ENCODE results near the gene MYO18B. TPM values are rescaled to one million over a fixed set of nuclear protein-coding genes. Genes with fewer than 3 reads are reported as not detected.
A peak's percentile ranks its signal among the peaks of the same experiment; 100 is the strongest.

The MYO18B gene
- total RNA-seq, 2 experiments from 2014 or later, result 1.6 to 2.1 TPM

GRCh38 chr22:25890651-25891050 lies 148.7 kb downstream of the MYO18B start:
- Mint-ChIP-seq H3K27ac (no peak overlapping the region), H3K4me1 (no peaks in the 10 kb centered on the region), H3K4me3 (no peak overlapping the region), H3K9me3 (no peaks in the 10 kb centered on the region), H3K27me3 (peaks cover 4% of the 10 kb centered on the region), H3K36me3 (no peaks in the 10 kb centered on the region)
- DNase-seq, result no peak

- DNase-seq, result no peak
- Mint-ChIP-seq H3K27me3 (peaks cover 4% of the 10 kb centered on the region), H3K4me1 (no peaks in the 10 kb centered on the region), H3K9me3 (no peaks in the 10 kb centered on the region), H3K27ac (no peak overlapping the region), H3K36me3 (no peaks in the 10 kb centered on the region), H3K4me3 (no peak overlapping the region)
These were observed 150.7 kb downstream of the MYO18B start for GRCh38 chr22:25892678-25893077.

GRCh38 chr22:25895678-25896077 lies 153.7 kb downstream of the MYO18B start:
- Mint-ChIP-seq H3K4me1 (no peaks in the 10 kb centered on the region), H3K4me3 (no peak overlapping the region), H3K27me3 (peaks cover 10% of the 10 kb centered on the region)

DNA sequence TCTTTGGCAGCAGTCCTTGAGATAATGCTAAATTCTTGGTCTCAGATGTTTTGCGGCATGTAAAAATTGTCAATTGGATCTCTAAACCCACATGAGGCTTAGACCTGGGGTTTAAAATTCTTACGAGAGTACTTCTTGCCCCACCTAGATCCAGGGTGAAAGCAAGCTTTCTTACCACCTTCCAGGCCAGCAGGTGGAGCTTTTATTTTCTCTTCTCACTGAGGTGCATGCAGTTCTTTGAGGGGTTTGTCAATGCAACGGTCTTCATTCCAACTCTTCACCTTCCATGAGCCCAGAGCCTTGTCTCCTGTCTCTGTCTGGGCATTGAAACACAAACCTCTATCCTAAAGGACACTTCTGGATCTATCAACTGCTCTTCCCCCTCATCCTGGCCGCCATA lies 154.1 kb downstream of the MYO18B start:
- no peak overlapping the region for H3K27ac Mint-ChIP-seq
- H3K4me1 Mint-ChIP-seq, result no peaks in the 10 kb centered on the region
- H3K9me3 Mint-ChIP-seq, result no peaks in the 10 kb centered on the region
- peaks cover 10% of the 10 kb centered on the region for H3K27me3 Mint-ChIP-seq
- no peaks in the 10 kb centered on the region for H3K36me3 Mint-ChIP-seq
- DNase-seq, result no peak
- H3K4me3 Mint-ChIP-seq, result no peak overlapping the region

More at GRCh38 chr22:25895678-25896077, 153.7 kb downstream of the MYO18B start:
- no peak for DNase-seq
- Mint-ChIP-seq H3K36me3 (no peaks in the 10 kb centered on the region), H3K9me3 (no peaks in the 10 kb centered on the region), H3K27ac (no peak overlapping the region)

DNA sequence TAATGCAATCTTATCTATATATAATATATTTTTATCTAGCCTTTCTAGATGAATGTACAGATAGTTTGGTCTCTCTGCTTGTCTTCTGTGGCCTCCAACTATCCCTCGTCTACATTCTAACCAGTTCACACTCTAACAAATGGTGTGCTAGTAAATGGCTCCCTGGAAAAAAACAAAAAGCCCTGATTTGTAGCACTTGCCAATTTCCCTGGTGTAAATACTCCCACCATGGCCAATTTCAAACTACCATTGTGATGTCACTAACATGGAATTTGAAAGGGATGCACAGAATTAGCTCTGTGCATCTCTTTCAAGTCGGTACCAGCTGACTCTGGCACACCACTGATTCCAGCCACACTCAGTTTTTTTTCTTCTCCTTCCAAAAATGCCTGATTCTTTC lies 154.6 kb downstream of the MYO18B start:
- no peak overlapping the region for H3K27ac Mint-ChIP-seq
- DNase-seq, result no peak
- H3K4me1 Mint-ChIP-seq, result no peaks in the 10 kb centered on the region
- H3K36me3 Mint-ChIP-seq, result no peaks in the 10 kb centered on the region
- no peak overlapping the region for H3K4me3 Mint-ChIP-seq
- peaks cover 13% of the 10 kb centered on the region for H3K27me3 Mint-ChIP-seq
- no peaks in the 10 kb centered on the region for H3K9me3 Mint-ChIP-seq

- DNase-seq, result no peak
- H3K4me1 Mint-ChIP-seq, result no peaks in the 10 kb centered on the region
- peaks cover 26% of the 10 kb centered on the region for H3K27me3 Mint-ChIP-seq
- H3K36me3 Mint-ChIP-seq, result no peaks in the 10 kb centered on the region
- H3K4me3 Mint-ChIP-seq, result no peak overlapping the region
- no peaks in the 10 kb centered on the region for H3K9me3 Mint-ChIP-seq
- no peak overlapping the region for H3K27ac Mint-ChIP-seq
These were observed 156.8 kb downstream of the MYO18B start for GRCh38 chr22:25898707-25899365.

GRCh38 chr22:25899566-25899965 lies 157.6 kb downstream of the MYO18B start:
- Mint-ChIP-seq H3K27me3 (peaks cover 30% of the 10 kb centered on the region), H3K4me1 (no peaks in the 10 kb centered on the region), H3K27ac (no peak overlapping the region), H3K9me3 (no peaks in the 10 kb centered on the region), H3K4me3 (no peak overlapping the region), H3K36me3 (no peaks in the 10 kb centered on the region)
- DNase-seq, result no peak

DNA sequence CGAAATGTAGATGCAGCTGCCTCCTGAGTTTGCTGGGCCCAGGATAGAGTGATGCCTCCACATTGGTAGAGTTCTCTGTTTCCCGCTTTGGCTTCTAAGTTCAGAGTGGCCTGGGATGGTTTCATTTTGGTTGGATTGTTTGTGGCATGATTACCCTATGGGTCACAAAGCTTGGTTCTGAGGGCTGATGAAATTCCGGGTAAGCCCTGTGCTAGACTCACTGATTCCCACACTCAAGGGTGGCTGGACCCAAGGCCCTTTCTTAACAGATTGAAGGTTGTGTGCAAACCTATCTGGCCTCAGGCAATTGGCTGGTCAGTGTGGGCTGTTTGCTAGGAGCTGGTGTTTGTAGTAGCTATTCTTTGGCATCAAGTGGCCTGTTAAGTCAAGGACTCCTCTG lies 158.4 kb downstream of the MYO18B start:
- peaks cover 30% of the 10 kb centered on the region for H3K27me3 Mint-ChIP-seq
- H3K4me1 Mint-ChIP-seq, result no peaks in the 10 kb centered on the region
- H3K27ac Mint-ChIP-seq, result no peak overlapping the region
- H3K9me3 Mint-ChIP-seq, result no peaks in the 10 kb centered on the region
- DNase-seq, result no peak
- no peak overlapping the region for H3K4me3 Mint-ChIP-seq
- H3K36me3 Mint-ChIP-seq, result no peaks in the 10 kb centered on the region

- no peaks in the 10 kb centered on the region for H3K4me1 Mint-ChIP-seq
- no peak for DNase-seq
- H3K4me3 Mint-ChIP-seq, result no peak overlapping the region
- H3K27ac Mint-ChIP-seq, result no peak overlapping the region
- peaks cover 30% of the 10 kb centered on the region for H3K27me3 Mint-ChIP-seq
- H3K9me3 Mint-ChIP-seq, result no peaks in the 10 kb centered on the region
- no peaks in the 10 kb centered on the region for H3K36me3 Mint-ChIP-seq
These were observed 158.9 kb downstream of the MYO18B start for GRCh38 chr22:25900880-25901279.

- H3K27ac Mint-ChIP-seq, result no peak overlapping the region
- DNase-seq, result no peak
These were observed 160.4 kb downstream of the MYO18B start for GRCh38 chr22:25902402-25902801.

GRCh38 chr22:25903294-25903693 lies 161.3 kb downstream of the MYO18B start:
- Mint-ChIP-seq H3K4me3 (no peak overlapping the region), H3K4me1 (no peaks in the 10 kb centered on the region), H3K36me3 (no peaks in the 10 kb centered on the region), H3K9me3 (peaks cover 1% of the 10 kb centered on the region), H3K27me3 (peaks cover 33% of the 10 kb centered on the region), H3K27ac (no peak overlapping the region)
- peak; percentile 5 for DNase-seq

More at GRCh38 chr22:25902402-25902801, 160.4 kb downstream of the MYO18B start:
- Mint-ChIP-seq H3K9me3 (peaks cover 1% of the 10 kb centered on the region), H3K4me3 (no peak overlapping the region), H3K36me3 (no peaks in the 10 kb centered on the region), H3K4me1 (no peaks in the 10 kb centered on the region), H3K27me3 (peaks cover 30% of the 10 kb centered on the region)

GRCh38 chr22:25908212-25908611 lies 166.2 kb downstream of the MYO18B start:
- Mint-ChIP-seq H3K9me3 (peaks cover 1% of the 10 kb centered on the region), H3K27me3 (peaks cover 22% of the 10 kb centered on the region), H3K36me3 (no peaks in the 10 kb centered on the region), H3K27ac (no peak overlapping the region), H3K4me3 (no peak overlapping the region), H3K4me1 (no peaks in the 10 kb centered on the region)
- no peak for DNase-seq

DNA sequence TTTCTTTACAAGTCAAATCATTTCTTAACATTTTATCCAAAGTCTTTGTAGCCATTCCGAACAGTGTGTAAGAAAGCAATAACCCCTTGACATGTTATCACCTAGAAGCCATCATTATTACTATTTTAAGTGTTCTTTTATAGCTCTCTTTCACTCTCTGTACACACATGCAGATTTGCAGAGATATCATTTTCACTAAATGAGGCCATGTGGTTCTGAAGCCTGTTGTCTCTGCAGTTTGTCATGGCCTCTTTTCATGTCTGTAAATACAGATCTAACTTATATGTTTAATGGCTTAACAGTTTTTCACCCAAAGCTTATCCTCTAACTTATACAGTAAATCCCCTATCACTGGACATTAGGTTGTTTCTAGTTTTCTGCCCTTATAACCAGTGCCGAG lies 166.8 kb downstream of the MYO18B start:
- H3K27ac Mint-ChIP-seq, result no peak overlapping the region
- H3K4me3 Mint-ChIP-seq, result no peak overlapping the region
- H3K27me3 Mint-ChIP-seq, result peaks cover 16% of the 10 kb centered on the region
- no peaks in the 10 kb centered on the region for H3K36me3 Mint-ChIP-seq
- peaks cover 1% of the 10 kb centered on the region for H3K9me3 Mint-ChIP-seq
- DNase-seq, result no peak
- H3K4me1 Mint-ChIP-seq, result no peaks in the 10 kb centered on the region

GRCh38 chr22:25909614-25910387 lies 167.8 kb downstream of the MYO18B start:
- peaks cover 1% of the 10 kb centered on the region for H3K9me3 Mint-ChIP-seq
- H3K27ac Mint-ChIP-seq, result no peak overlapping the region
- H3K36me3 Mint-ChIP-seq, result no peaks in the 10 kb centered on the region
- no peaks in the 10 kb centered on the region for H3K4me1 Mint-ChIP-seq
- peaks cover 11% of the 10 kb centered on the region for H3K27me3 Mint-ChIP-seq
- H3K4me3 Mint-ChIP-seq, result no peak overlapping the region
- DNase-seq, result no peak

DNA sequence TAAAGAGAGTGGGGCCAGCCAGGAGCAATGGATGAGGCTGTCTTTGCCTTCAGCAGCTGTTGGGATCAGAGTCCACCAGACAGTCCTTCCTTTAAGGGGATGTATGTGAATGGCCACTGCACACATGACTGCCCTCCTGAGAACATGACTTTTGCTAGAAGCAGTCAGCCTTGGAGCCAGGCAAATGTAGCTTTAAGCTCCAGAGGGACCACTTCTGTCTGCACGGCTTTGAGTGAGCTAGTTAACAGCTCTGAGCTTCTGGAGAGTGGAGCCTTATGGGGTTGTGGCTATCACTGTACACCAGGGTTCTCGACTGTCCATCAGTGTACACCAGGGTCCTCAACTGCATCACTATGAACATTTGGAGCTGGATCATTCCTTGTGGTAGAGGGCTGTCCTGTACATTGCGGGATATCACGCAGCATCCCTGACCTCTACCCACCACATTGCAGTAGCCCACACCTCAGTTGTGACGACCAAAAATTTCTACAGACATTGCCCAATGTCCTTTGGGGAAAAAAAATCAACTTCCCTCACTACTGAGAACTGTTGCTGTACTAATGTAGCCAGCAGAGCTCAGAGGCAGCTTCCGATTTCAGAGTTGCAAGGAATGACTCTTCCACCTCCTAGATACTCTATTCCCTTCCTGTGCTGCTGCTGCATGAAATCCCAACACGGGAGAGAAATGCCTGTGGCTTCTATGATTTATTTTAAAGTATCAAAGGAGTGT lies 169.4 kb downstream of the MYO18B start:
- Mint-ChIP-seq H3K4me1 (no peaks in the 10 kb centered on the region), H3K36me3 (no peaks in the 10 kb centered on the region), H3K27me3 (peaks cover 15% of the 10 kb centered on the region), H3K4me3 (no peak overlapping the region), H3K27ac (no peak overlapping the region), H3K9me3 (peaks cover 1% of the 10 kb centered on the region)
- no peak for DNase-seq

Measured in activated naive CD8-positive, alpha-beta T cell treated with anti-CD3 and anti-CD28 coated beads for 36 hours (primary cell).